Right lobe of liver (tissue), 6 donors: Measurements from ENCODE around the gene HPS1. TPM values are rescaled to one million over a fixed set of nuclear protein-coding genes. Genes with fewer than 3 reads are reported as not detected.

Source experiments
- ATAC-seq, 4 donors: fragments of 200-7000 bp; cut with Tn5 transposase; one replicate each; pipeline ENCODE4 v1.9.1; 2020; ENCODE audit warnings: mild to moderate bottlenecking in 4 of 4, moderate library complexity in 4 of 4
- DNase-seq, 3 donors: peaks; one replicate each; pipeline ENCODE4 v3.0.0-alpha.2; 2020
- H3K27ac ChIP-seq, 3 donors: fragments of 200-600 bp; one replicate each; pipeline ENCODE4 v1.8.0; 2022
- H3K27me3 ChIP-seq, 2 donors: fragments of 200-600 bp; one replicate each; pipeline ENCODE4 v1.8.0; 2022
- H3K36me3 ChIP-seq, 4 donors: fragments of 200-600 bp; sonication (generic) in 1 of 4; one replicate each; pipeline versions ENCODE4 v1.5.1 to v1.8.0; 2017 to 2022; ENCODE audit warnings: control low read depth in 1 of 4
- H3K4me1 ChIP-seq, 4 donors: fragments of 200-600 bp; sonication (generic) in 1 of 4; one replicate each; pipeline versions ENCODE4 v1.5.1 to v1.8.0; 2017 to 2022; ENCODE audit warnings: control low read depth in 1 of 4
- H3K4me3 ChIP-seq, 3 donors: fragments of 200-600 bp; one replicate each; pipeline ENCODE4 v1.8.0; 2022
- H3K9me3 ChIP-seq, 4 donors: fragments of 200-600 bp; sonication (generic) in 1 of 4; one replicate each; pipeline versions ENCODE4 v1.5.1 to v1.8.0; 2017 to 2022; ENCODE audit warnings: control low read depth in 1 of 4
- CTCF ChIP-seq, 4 donors: fragments of 200-600 bp in 3 of 4; fragments of 450-650 bp in 1 of 4; IDR thresholded peaks; one replicate each; pipeline versions ENCODE4 v1.5.1 to v1.8.0; 2016 to 2022; ENCODE audit warnings: antibody characterized with exemption in 4 of 4, mild to moderate bottlenecking in 2 of 4
- POLR2A ChIP-seq: fragments of 450-650 bp; IDR thresholded peaks from one replicate; pipeline ENCODE4 v1.6.1; 2017; ENCODE audit warnings: antibody characterized with exemption, mild to moderate bottlenecking
- WGBS: methylation state at CpG from one replicate; pipeline ENCODE4 v1.1.6; 2018; ENCODE audit warnings: low coverage, low lambda C conversion rate; ENCODE audit not compliant: insufficient coverage; ENCODE audit errors: missing lambda C conversion rate; 5-methylcytosine and 5-hydroxymethylcytosine counted together
- intact Hi-C, 2 donors: fragments of 100-400 bp; cut with DNase I; formaldehyde crosslinking; loops; one replicate each; pipeline versions ENCODE4 v1.11.2 to v1.14.1; 2022
- total RNA-seq, 6 experiments: library from RNA; depleted of rRNA in 2 of 6; stranded (reverse); fragments of >200 nt in 2 of 6; fragmentation: NEBNext Ultra II Directional in 3 of 6; extraction: Animal tissue kit (Norgen Biotek cat#: 25700) in 3 of 6; gene quantifications; one replicate each; pipeline versions ENCODE4 v1.1.0 to v1.2.4, GENCODE V29; 2016 to 2023
- donor health status: DM: no; HTN: yes; CAD: no.
- donor health status: DM: no; HTN: no; CAD: no.
- donor health status: DM: no; HTN: no; CAD: no.
- donor health status: DM: no; HTN: yes; CAD: no.
- donor health status: DM: no; HTN: yes; CAD: no.

The HPS1 gene
- total RNA-seq, 6 experiments from 2014 or later = 18.2 to 44.5 (median 32.0) TPM

GRCh38 chr10:98466861-98467505, 20.2 kb upstream of the HPS1 start:
- H3K27ac ChIP-seq = no peak overlapping the region
- no peaks in the 10 kb centered on the region for H3K36me3 ChIP-seq
- H3K4me1 ChIP-seq = no peaks in the 10 kb centered on the region
- whole genome bisulfite sequencing = 51% methylated on average over 14 of the region's 15 CpGs
- no peak for ATAC-seq
- H3K9me3 ChIP-seq = no peaks in the 10 kb centered on the region
- intact Hi-C loops = loop anchor here in 1 of 2 donors (10.0 kb wide), 1 partner anchor 708 kb away; no protein-coding TSS in a partner anchor
- no peak for DNase-seq
- no peak for TF ChIP-seq POLR2A
- no peak for TF ChIP-seq CTCF (IDR thresholded peaks at IDR 0.05)
- H3K27me3 ChIP-seq = no peaks in the 10 kb centered on the region
- no peak overlapping the region for H3K4me3 ChIP-seq

GRCh38 chr10:98465866-98466265, 19.1 kb upstream of the HPS1 start:
- intact Hi-C loops = loop anchor here in 1 of 2 donors (10.0 kb wide), 1 partner anchor 709 kb away; no protein-coding TSS in a partner anchor
- TF ChIP-seq CTCF (IDR thresholded peaks at IDR 0.05) (no peak), POLR2A (no peak)
- Histone ChIP-seq H3K27me3 (no peaks in the 10 kb centered on the region), H3K4me3 (no peak overlapping the region), H3K27ac (no peak overlapping the region), H3K36me3 (no peaks in the 10 kb centered on the region), H3K9me3 (no peaks in the 10 kb centered on the region), H3K4me1 (no peaks in the 10 kb centered on the region)
- DNase-seq (no peak), ATAC-seq (no peak)
- WGBS = 93% methylated on average over 3 of the region's 3 CpGs

GRCh38 chr10:98463976-98464754, 17.4 kb upstream of the HPS1 start:
- DNase-seq = no peak
- ATAC-seq = no peak
- Histone ChIP-seq H3K4me1 (no peaks in the 10 kb centered on the region), H3K27me3 (no peaks in the 10 kb centered on the region), H3K4me3 (no peak overlapping the region), H3K9me3 (no peaks in the 10 kb centered on the region), H3K36me3 (no peaks in the 10 kb centered on the region), H3K27ac (no peak overlapping the region)
- no peak for TF ChIP-seq POLR2A
- TF ChIP-seq CTCF (IDR thresholded peaks at IDR 0.05) = no peak
- 71% methylated on average over 8 of the region's 8 CpGs for WGBS
- intact Hi-C loops = loop anchor here in 1 of 2 donors (10.0 kb wide), 1 partner anchor 711 kb away; no protein-coding TSS in a partner anchor

- intact Hi-C loops = loop anchor here in 1 of 2 donors (10.0 kb wide), 1 partner anchor 712 kb away; no protein-coding TSS in a partner anchor
- Histone ChIP-seq H3K27me3 (no peaks in the 10 kb centered on the region), H3K4me1 (no peaks in the 10 kb centered on the region), H3K4me3 (no peak overlapping the region), H3K9me3 (no peaks in the 10 kb centered on the region), H3K27ac (no peak overlapping the region), H3K36me3 (no peaks in the 10 kb centered on the region)
- TF ChIP-seq POLR2A (no peak), CTCF (IDR thresholded peaks at IDR 0.05) (no peak)
- 82% methylated on average over 6 of the region's 6 CpGs for WGBS
- DNase-seq (no peak), ATAC-seq (no peak)
Observed at GRCh38 chr10:98463016-98463415, 16.3 kb upstream of the HPS1 start.
